Measurements from ENCODE around the gene MYH16. TPM values are rescaled to one million over a fixed set of nuclear protein-coding genes. Genes with fewer than 3 reads are reported as not detected.
"Not testable (repeated sequence)": the region's sequence is repeated elsewhere in the genome, so short reads cannot be mapped to it uniquely, and the experiment has no call there.

Gene MYH16
- total RNA-seq, 1 experiment from 2014 or later, result 0.51 TPM

DNA sequence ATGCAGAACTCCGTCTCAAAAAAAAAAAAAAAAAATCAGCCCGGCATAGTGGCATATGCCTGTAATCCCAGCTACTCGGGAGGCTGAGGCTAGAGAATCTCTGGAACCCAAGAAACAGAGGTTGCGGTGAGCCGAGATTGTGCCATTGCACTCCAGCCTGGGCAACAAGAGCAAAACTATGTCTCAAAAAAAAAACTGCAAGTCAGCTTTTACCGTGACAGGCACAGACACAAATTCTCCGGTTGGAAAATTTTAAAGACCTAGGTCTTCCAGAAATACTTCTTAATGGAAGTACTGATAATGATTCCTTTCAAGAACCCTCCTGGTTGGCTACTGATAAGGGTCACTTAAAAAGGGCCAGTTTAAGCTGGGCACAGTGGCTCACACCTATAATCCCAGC is 82.5 kb downstream of the MYH16 start:
- DNase-seq (ENCODE audit: low read depth), result no peak

- DNase-seq (ENCODE audit: low read depth), result no peak
These were observed 85.3 kb downstream of the MYH16 start for GRCh38 chr7:99357701-99358490.

- not testable (repeated sequence) for DNase-seq (ENCODE audit: low read depth)
These were observed 85.9 kb downstream of the MYH16 start for GRCh38 chr7:99358521-99358920.

- DNase-seq (ENCODE audit: low read depth), result no peak
These were observed 87.0 kb downstream of the MYH16 start for GRCh38 chr7:99359465-99360154.

Other genes starting within 250 kb of the MYH16 start
- 42.5 and 46.6 TPM in 2 replicates for gene SMURF1, start 128.7 kb upstream of the MYH16 start, total RNA-seq (2014; rRNA removed; shearing (Covaris generic))
- gene KPNA7, start 64.7 kb upstream of the MYH16 start, total RNA-seq (2014; rRNA removed; shearing (Covaris generic)), result not detected in 2 replicates
- gene ARPC1A, start 53.1 kb downstream of the MYH16 start, total RNA-seq (2014; rRNA removed; shearing (Covaris generic)), result 291 and 326 TPM in 2 replicates
- gene ARPC1B, start 101.9 kb downstream of the MYH16 start, total RNA-seq (2014; rRNA removed; shearing (Covaris generic)), result 377 and 446 TPM in 2 replicates
- 263 and 279 TPM in 2 replicates for gene PDAP1, start 135.8 kb downstream of the MYH16 start, total RNA-seq (2014; rRNA removed; shearing (Covaris generic))
- gene BUD31, start 136.1 kb downstream of the MYH16 start, total RNA-seq (2014; rRNA removed; shearing (Covaris generic)), result 374 and 510 TPM in 2 replicates
- gene PTCD1, start 166.0 kb downstream of the MYH16 start, total RNA-seq (2014; rRNA removed; shearing (Covaris generic)), result 9.7 and 11.9 TPM in 2 replicates
- gene CPSF4, start 166.1 kb downstream of the MYH16 start, total RNA-seq (2014; rRNA removed; shearing (Covaris generic)), result 51.9 and 60.1 TPM in 2 replicates
- gene ATP5MF, start 193.3 kb downstream of the MYH16 start, total RNA-seq (2014; rRNA removed; shearing (Covaris generic)), result 686 and 1,432 TPM in 2 replicates
- gene ZNF789, start 200.1 kb downstream of the MYH16 start, total RNA-seq (2014; rRNA removed; shearing (Covaris generic)), result 15.6 and 17.8 TPM in 2 replicates
- gene ZNF394, start 227.4 kb downstream of the MYH16 start, total RNA-seq (2014; rRNA removed; shearing (Covaris generic)), result 33.4 and 37.5 TPM in 2 replicates
- gene ZKSCAN5, start 231.8 kb downstream of the MYH16 start, total RNA-seq (2014; rRNA removed; shearing (Covaris generic)), result 20.5 and 27.7 TPM in 2 replicates